DMS 273 (cell line): ENCODE results near the gene RNF10.
"Not testable (repeated sequence)": the region's sequence is repeated elsewhere in the genome, so short reads cannot be mapped to it uniquely, and the experiment has no call there.

Experiments
- DNase-seq: peaks from one replicate; lab custom pipeline; 2025; ENCODE audit not compliant: unreplicated experiment; lab: John Stamatoyannopoulos, UW

Gene RNF10

DNA sequence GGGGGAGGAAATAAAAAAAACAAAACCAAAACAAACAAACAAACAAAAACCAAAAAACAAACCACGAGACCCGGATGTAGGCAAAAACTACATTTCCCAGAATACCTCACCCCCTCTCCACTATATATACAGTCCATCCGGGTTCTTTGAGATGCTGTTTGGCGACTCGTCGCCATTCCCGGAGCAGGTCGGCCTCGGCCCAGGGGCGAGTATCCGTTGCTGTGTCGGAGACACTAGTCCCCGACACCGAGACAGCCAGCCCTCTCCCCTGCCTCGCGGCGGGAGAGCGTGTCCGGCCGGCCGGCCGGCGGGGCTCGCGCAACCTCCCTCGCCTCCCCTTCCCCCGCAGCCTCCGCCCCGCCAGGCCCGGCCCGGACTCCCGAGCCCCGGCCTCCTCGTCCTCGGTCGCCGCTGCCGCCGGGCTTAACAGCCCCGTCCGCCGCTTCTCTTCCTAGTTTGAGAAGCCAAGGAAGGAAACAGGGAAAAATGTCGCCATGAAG, at the start of gene RNF10:
TSS of gene RNF10 (plus strand) at position 154 of the 500 bp plus-strand sequence. CDS start 456 bp downstream, outside the sequence.
- DNase-seq, result peak; percentile 90

DNA sequence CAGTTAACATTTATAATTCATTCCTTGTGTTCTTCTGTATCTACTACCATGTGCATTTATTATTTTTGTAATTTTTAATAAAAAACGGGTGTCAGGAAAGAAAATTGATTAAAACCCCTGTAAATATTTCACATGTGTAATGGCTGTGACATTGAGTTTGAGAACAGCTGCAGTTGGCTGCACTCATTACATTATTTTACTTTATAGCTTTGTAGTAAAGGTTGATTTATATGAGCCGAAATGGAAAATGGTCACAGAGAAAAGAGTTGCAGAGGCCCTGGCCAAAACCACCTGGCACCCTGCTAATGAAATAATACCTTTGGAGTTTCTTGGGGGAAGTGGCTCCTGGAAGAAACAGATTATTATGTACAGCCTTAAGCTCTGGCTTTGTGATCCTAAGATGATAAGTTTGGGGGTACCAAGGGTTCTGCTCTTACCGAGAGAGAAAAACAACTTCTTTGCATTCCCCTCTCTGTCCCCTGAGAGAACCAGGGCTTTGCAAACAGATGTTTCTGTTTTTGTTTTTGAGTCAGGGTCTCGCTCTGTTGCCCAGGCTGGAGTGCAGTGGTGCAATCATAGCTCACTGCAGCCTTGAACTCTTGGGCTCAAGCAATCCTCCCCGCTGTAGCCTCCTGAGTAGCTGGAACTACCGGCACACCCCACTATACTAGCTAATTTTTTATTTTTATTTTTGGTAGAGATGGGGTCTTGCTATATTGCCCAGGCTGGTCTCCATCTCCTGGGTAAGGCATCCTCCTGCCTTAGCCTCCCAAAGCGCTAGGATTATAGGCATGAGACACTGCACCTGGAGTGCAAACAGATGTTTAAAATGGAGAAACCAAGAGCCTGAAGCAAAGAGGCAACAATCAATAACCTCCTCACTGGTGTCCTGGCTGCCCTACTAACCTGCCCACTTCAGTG, 47.9 kb upstream of the RNF10 start:
- no peak for DNase-seq

DNA sequence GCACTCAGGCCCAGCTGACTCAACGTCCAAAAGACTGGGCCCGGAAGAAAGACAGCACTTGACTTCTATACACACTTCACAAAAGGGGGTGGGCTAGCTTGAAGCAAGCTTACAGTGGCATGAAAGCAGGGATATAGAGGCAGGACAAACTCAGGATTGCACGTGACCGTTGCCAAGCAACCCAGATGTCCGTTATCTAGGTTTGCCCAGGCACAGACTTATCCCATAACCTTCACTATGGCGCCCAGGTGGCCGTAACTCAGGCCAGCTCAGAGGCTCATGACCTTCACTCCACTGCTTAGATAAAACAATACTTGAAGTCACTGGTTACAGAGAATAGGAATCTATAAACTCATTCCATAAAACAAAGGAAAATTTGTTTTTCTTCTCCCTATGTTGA, 46.6 kb upstream of the RNF10 start:
- DNase-seq, result peak; percentile 31

- DNase-seq, result no peak
Measured at GRCh38 chr12:120488057-120488640, 46.0 kb upstream of the RNF10 start.

- DNase-seq, result peak; percentile 10
Measured at GRCh38 chr12:120489018-120489417, 45.1 kb upstream of the RNF10 start.

DNA sequence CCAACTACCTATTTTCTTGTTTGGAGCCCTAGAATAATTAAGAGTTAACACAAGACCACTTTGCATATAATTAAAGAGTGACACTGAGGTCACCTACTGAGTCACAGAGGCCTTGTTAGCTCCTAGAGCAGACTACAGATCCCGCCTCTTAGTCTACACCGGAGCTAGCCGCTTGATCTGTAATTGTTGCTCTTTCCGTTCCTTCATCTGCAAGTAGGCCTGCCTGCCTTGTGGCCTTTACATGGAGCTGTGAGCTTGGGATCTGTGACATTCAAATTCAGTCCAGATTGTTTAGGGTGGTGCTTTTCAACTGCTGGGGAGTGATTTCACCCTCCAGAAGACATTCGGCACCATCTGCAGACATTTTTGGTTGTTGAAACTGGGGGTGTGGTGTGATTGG, 43.8 kb upstream of the RNF10 start:
- DNase-seq, result no peak

DNA sequence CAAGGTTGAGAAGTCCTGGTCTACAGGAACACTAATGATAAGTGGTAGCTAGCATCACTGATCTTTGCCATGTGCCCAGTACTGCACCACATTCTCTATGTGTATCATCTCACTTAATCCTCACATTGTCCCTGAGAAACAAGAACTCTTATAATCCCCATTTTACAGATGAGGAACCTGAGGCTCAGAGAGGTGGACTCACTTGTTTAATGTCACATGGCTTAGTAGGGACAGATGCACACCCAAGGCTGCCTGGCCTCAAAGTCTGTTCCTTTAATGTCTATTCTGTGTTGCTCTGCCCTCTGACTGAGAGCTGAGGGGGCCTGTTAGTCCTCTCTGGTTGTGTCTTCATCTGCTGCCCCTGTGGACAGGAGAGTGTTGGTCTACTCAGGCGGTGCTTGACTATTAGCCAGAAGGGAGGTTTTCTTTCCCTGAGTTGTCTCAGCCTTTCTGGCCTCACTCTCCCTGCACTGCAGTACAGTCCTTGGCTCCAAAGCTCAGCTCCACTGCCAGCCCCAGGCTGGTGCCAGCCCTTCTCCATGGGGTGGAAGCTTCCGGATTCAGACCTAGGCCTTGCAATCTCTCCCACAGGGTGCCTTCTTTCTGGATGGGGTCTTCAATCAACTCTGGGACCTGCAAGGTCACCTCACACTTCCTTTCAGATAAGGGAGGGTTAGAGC, 43.2 kb upstream of the RNF10 start:
- no peak for DNase-seq

- peak; percentile 40 for DNase-seq
Measured at GRCh38 chr12:120495186-120495730, 38.9 kb upstream of the RNF10 start.

- peak; percentile 96 for DNase-seq
Measured at GRCh38 chr12:120495731-120496412, 38.3 kb upstream of the RNF10 start, which contains the start of gene DYNLL1. Gene DYNLL1, plus strand, starts transcription at chr12:120496113. Its CDS starts 309 bp downstream, at chr12:120496422.

GRCh38 chr12:120496413-120497340, 37.5 kb upstream of the RNF10 start:
- DNase-seq, result peak; percentile 67

DNA sequence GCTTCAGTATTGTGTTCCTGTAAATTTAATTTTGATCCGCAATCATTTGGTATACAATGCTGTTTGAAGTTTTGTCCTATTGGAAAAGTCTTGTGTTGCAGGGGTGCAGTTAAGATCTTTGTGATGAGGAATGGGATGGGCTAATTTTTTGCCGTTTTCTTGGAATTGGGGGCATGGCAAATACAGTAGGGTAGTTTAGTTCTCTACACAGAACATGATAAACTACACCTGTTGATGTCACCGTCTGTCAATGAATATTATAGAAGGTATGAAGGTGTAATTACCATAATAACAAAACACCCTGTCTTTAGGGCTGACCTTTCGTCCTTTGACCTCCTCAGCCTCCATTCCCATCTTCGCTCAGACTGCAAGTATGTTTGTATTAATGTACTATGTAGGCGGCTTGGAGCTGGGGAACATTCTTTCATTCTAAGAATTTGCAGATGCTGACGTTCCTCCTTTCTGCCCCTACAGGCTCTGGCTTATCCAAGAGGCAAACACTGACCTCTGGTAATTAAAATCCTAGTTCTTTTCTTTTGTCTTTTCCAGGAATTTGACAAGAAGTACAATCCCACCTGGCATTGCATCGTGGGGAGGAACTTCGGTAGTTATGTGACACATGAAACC, 36.5 kb upstream of the RNF10 start:
- no peak for DNase-seq

DNA sequence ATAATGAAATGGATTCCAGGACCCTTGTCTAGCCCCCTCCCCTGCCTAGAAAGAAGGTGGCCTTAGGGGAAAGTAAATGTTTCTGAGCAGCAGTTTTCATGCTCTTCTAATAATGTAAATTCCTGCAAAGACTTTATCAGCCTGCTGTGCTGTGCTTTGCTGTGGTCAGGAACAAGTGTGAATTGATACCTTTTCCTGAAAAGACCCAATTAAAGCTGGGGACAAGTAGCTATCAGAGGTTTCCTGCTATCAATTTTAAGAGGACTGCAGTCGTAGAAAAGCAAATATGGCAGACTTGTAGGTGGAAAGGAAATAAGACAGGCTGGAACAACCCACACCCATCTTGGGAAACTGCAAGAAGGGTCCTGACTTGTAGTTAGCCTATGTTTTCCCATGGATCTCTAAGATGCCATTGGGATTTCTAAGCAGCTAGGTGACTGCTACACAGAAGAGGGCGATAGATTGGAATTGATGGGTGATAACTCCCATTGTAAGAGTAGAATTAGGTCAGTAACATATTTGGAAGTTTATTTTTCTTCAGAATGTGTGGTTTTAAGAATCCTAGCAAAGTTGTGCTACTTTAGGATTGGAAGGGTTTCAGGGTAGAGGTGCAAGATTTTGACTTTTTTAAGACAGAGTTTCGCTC, 35.2 kb upstream of the RNF10 start:
- no peak for DNase-seq

DNA sequence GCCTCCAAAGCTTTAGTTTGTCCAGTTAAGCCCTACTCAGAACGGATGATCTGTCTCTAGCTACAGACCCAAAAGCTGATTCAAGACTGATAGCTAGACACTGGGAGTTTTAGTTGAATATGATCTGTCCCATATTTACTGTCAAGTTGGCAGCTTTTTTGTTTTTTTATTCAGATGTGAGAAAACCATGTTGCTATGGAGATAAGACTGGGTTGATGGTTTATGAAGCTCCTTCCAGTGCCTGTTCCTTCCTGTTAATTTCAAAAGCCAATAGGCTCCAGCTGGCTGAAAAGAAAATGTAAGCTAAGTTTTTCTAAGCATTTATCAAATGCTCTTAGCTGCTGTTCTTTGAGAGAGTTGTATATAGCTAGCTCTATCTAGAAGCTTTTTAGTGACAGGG, 33.6 kb upstream of the RNF10 start:
- DNase-seq, result no peak

GRCh38 chr12:120504587-120504986, 29.6 kb upstream of the RNF10 start:
- no peak for DNase-seq

DNA sequence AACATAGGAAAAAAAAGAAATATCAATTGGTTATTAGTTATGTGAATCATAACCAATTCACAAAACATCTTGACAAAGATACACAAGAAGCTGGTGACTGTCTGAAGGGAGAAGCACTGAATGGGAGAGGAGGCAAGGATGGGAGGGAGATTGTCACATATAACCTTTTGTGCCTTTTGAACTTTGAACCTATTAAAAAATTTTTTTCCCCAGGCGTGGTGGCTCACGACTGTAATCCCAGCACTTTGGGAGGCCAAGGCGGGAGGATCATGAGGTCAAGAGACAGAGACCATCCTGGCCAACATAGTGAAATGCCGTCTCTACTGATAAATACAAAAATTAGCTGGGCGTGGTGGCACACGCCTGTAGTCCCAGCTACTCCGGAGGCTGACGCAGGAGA, 25.6 kb upstream of the RNF10 start:
- DNase-seq, result no peak

DNA sequence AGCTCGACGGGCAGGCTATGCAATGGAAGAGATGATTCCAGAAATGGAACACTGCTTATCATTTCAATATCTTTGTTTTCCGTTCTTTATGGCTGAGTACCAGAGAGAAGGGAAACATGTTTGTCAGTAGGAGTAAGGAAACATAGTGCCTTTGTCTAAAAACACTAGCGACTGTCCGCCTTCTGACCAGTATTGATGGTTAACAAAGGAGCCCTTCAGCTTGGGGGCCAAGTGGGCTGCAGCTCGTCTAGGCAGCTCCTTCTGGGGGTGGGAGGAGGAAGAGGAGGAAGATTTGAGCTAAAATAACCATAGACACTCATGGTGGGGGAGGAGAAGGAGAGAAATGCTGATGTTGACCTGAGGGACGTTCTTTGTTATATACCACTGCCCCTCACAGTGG, 20.2 kb upstream of the RNF10 start:
- no peak for DNase-seq

DNA sequence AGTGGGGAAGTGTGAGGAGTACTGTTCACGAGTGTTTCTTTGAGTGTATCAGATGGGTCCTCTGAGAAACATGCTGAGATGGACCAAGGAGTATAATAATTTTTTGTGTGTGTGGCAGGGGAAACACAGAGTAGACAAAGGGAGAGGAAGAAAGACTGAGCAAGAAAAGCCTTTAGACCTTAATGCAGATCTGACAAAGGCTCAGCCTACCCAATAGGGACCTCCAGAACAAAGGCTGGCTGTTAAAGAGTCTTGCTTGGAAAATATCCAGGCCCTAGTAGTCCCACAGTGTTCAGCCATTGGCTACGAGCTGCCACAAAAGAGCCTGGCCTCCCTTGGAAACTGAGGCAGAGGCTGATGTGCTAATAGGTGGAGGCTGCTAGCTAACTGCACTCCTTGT, 18.7 kb upstream of the RNF10 start:
- no peak for DNase-seq

DNA sequence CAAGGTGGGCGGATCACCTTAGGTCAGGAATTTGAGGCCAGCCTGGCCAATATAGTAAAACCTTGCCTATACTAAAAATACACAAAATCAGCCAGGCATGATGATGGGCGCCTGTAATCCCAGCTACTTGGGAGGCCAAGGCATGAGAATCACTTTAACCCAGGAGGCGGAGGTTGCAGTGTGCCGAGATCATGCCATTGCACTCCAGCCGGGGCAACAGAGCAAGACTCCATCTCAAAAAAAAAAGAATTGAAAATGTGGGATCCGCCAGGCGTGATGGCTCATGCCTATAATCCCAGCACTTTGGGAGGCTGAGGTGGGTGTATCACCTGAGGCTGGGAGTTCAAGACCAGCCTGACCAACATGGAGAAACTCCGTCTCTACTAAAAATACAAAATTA, 14.8 kb upstream of the RNF10 start:
- DNase-seq, result not testable (repeated sequence)

- no peak for DNase-seq
Measured at GRCh38 chr12:120522568-120522967, 11.6 kb upstream of the RNF10 start.
